GM21390 (cell line): ENCODE data around the gene PPFIA3.
A peak's percentile ranks its signal among the peaks of the same experiment; 100 is the strongest.
"Not testable (repeated sequence)": the region's sequence is repeated elsewhere in the genome, so short reads cannot be mapped to it uniquely, and the experiment has no call there.

Experiments used
- ATAC-seq: cut with Tn5 transposase; IDR thresholded peaks from one replicate; pipeline ENCODE4 v1.9.1; 2021; ENCODE audit not compliant: unreplicated experiment

The PPFIA3 gene

GRCh38 chr19:49102303-49102702, 17.0 kb upstream of the PPFIA3 start:
- ATAC-seq: no peak

GRCh38 chr19:49103331-49104085, 15.8 kb upstream of the PPFIA3 start:
- no peak for ATAC-seq

- no peak for ATAC-seq
These were observed 15.0 kb upstream of the PPFIA3 start for GRCh38 chr19:49104229-49104864.

- ATAC-seq: no peak
These were observed 12.7 kb upstream of the PPFIA3 start for GRCh38 chr19:49106648-49107135.

GRCh38 chr19:49107625-49108459, 11.5 kb upstream of the PPFIA3 start:
- no peak for ATAC-seq

GRCh38 chr19:49109051-49109450, 10.3 kb upstream of the PPFIA3 start:
- ATAC-seq: no peak

- ATAC-seq: no peak
These were observed 9.6 kb upstream of the PPFIA3 start for GRCh38 chr19:49109569-49110233.

- no peak for ATAC-seq
These were observed 8.8 kb upstream of the PPFIA3 start for GRCh38 chr19:49110567-49110966.

GRCh38 chr19:49111218-49111998, 7.9 kb upstream of the PPFIA3 start:
- ATAC-seq: no peak

GRCh38 chr19:49113762-49114629, 5.3 kb upstream of the PPFIA3 start, which contains the start of gene LIN7B:
TSS of gene LIN7B (plus strand) at chr19:49114370. CDS start at chr19:49114405, 35 bp downstream.
- ATAC-seq: no peak

- ATAC-seq: no peak
These were observed 4.5 kb upstream of the PPFIA3 start for GRCh38 chr19:49114630-49115363.

GRCh38 chr19:49116544-49116943, 2.8 kb upstream of the PPFIA3 start:
- ATAC-seq: no peak

- no peak for ATAC-seq
These were observed 1.4 kb upstream of the PPFIA3 start for GRCh38 chr19:49117677-49118564.

GRCh38 chr19:49118565-49119410, 556 bp upstream of the PPFIA3 start, which contains the start of gene C19orf73:
TSS of gene C19orf73 (minus strand) at chr19:49119143. CDS start at chr19:49119022, 121 bp downstream.
- peak; percentile 59 for ATAC-seq

GRCh38 chr19:49120325-49120683, 960 bp downstream of the PPFIA3 start:
- no peak for ATAC-seq

- ATAC-seq: no peak
These were observed 1.5 kb downstream of the PPFIA3 start for GRCh38 chr19:49120868-49121267.

GRCh38 chr19:49121841-49122240, 2.5 kb downstream of the PPFIA3 start:
- ATAC-seq: not testable (repeated sequence)
